ENCODE data around the gene USP25.

The USP25 gene

DNA sequence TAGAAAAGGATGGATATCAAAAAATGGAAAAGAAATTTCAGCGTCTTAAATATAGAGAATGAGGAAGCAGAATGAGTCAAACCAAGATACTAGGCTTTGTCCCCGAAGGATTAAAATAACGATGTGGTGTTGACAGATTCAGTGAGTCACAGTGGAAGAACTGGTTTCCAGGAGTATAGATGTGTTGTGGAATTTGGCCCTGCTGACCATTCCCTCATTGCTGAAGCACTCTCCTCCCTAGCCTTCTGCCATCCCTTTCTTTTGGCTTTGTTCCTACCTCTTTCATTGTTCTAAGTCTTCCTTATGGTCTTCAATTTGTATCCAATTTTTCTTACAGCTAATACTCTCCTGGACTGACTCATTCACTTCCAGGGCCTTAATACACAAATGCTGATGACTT lies 23.1 kb upstream of the USP25 start:
- H3K27me3 Mint-ChIP-seq (ENCODE audit: low read depth) = no peaks in the 10 kb centered on the region
- peaks cover 7% of the 10 kb centered on the region for H3K4me1 Mint-ChIP-seq
- no peak overlapping the region for H3K27ac Mint-ChIP-seq
- no peak overlapping the region for H3K4me3 Mint-ChIP-seq
- peaks cover 4% of the 10 kb centered on the region for H3K36me3 Mint-ChIP-seq (ENCODE audit: low read depth)
- peaks cover 19% of the 10 kb centered on the region for H3K9me3 Mint-ChIP-seq
- TF ChIP-seq, protein P1, sequence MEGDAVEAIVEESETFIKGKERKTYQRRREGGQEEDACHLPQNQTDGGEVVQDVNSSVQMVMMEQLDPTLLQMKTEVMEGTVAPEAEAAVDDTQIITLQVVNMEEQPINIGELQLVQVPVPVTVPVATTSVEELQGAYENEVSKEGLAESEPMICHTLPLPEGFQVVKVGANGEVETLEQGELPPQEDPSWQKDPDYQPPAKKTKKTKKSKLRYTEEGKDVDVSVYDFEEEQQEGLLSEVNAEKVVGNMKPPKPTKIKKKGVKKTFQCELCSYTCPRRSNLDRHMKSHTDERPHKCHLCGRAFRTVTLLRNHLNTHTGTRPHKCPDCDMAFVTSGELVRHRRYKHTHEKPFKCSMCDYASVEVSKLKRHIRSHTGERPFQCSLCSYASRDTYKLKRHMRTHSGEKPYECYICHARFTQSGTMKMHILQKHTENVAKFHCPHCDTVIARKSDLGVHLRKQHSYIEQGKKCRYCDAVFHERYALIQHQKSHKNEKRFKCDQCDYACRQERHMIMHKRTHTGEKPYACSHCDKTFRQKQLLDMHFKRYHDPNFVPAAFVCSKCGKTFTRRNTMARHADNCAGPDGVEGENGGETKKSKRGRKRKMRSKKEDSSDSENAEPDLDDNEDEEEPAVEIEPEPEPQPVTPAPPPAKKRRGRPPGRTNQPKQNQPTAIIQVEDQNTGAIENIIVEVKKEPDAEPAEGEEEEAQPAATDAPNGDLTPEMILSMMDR (IDR thresholded peaks at IDR 0.05; ENCODE audit: unreplicated experiment in 3 of 3) = no peak

- H3K4me1 Mint-ChIP-seq = no peaks in the 10 kb centered on the region
- no peaks in the 10 kb centered on the region for H3K36me3 Mint-ChIP-seq (ENCODE audit: low read depth)
- peak overlapping the region in 1 of 3 experiments; percentile 24 for H3K27ac Mint-ChIP-seq
- no peaks in the 10 kb centered on the region for H3K9me3 Mint-ChIP-seq
- TF ChIP-seq, protein P1 (IDR thresholded peaks at IDR 0.05; ENCODE audit: unreplicated experiment in 3 of 3) = no peak
- no peak overlapping the region for H3K4me3 Mint-ChIP-seq
- no peaks in the 10 kb centered on the region for H3K27me3 Mint-ChIP-seq (ENCODE audit: low read depth)
Observed at GRCh38 chr21:15713412-15713811, 16.4 kb upstream of the USP25 start.

DNA sequence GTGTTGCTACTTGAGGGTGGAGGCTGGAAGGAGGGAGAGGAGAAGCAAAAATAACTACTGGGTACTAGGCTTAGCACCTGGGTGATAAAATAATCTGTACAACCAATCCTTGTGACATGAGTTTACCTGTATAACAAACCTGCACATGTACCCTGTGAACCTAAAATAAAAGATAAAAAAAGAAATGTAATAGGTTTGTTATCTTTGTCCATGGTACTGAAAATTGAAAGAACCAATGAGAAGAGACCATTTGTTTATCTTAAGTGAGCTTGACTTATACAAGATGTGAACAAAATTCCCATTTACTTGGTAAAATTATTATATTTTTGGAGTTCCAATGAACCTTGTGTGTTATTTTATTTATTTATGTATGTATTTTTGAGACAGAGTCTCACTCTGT lies 11.1 kb upstream of the USP25 start:
- Mint-ChIP-seq H3K36me3 (ENCODE audit: low read depth) (no peaks in the 10 kb centered on the region), H3K9me3 (peaks cover 4% of the 10 kb centered on the region), H3K27ac (no peak overlapping the region), H3K4me1 (peaks cover 5% of the 10 kb centered on the region), H3K4me3 (no peak overlapping the region), H3K27me3 (ENCODE audit: low read depth) (no peaks in the 10 kb centered on the region)
- TF ChIP-seq, protein P1 (IDR thresholded peaks at IDR 0.05; ENCODE audit: unreplicated experiment in 3 of 3) = no peak

GRCh38 chr21:15719976-15720375 lies 9.8 kb upstream of the USP25 start:
- Mint-ChIP-seq H3K4me1 (peaks cover 5% of the 10 kb centered on the region), H3K36me3 (ENCODE audit: low read depth) (no peaks in the 10 kb centered on the region), H3K27me3 (ENCODE audit: low read depth) (no peaks in the 10 kb centered on the region), H3K4me3 (no peak overlapping the region), H3K27ac (peak overlapping the region in 1 of 3 experiments; percentile 63), H3K9me3 (peaks cover 4% of the 10 kb centered on the region)
- TF ChIP-seq, protein P1 (IDR thresholded peaks at IDR 0.05; ENCODE audit: unreplicated experiment in 3 of 3) = no peak

DNA sequence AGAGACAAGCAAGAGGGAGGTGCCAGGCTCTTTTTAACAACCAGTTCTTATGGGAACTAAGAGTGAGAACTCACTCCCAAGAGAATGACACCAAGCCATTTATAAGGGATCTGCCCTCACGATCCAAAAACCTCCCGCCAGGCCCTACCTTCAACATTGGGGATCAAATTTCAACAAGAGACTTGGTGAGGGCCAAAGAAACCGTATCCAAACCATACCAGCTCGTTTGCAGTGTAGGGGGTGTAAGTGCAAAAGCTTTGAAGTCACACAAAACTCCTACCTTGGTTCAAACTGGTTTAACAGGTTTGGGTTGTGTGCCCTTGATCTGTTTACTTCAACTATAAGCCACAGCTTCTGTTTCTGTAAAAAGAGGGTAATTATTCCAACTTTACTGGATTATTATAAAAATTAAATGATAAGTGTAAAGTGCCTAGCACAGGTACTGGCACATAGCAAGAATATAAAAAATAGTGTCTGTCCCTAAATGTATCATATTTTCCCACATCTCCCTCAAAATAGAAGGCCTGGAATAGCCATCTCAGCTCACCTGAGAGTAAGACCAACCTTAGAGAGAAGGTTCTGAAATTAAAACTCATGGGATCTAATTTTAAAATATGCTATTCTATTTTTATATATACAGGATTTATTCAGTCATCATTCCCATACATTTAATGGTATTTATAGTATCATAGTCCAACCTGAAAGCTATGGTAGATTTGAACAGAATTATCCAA lies 7.0 kb upstream of the USP25 start:
- no peaks in the 10 kb centered on the region for H3K36me3 Mint-ChIP-seq (ENCODE audit: low read depth)
- H3K4me1 Mint-ChIP-seq = peaks cover 5% of the 10 kb centered on the region
- no peaks in the 10 kb centered on the region for H3K27me3 Mint-ChIP-seq (ENCODE audit: low read depth)
- H3K9me3 Mint-ChIP-seq = peaks cover 4% of the 10 kb centered on the region
- TF ChIP-seq, protein P1 (IDR thresholded peaks at IDR 0.05; ENCODE audit: unreplicated experiment in 3 of 3) = no peak
- no peak overlapping the region for H3K4me3 Mint-ChIP-seq
- peak overlapping the region in 1 of 3 experiments; percentile 28 for H3K27ac Mint-ChIP-seq

- H3K27ac Mint-ChIP-seq = no peak overlapping the region
- H3K9me3 Mint-ChIP-seq = peaks cover 4% of the 10 kb centered on the region
- no peaks in the 10 kb centered on the region for H3K27me3 Mint-ChIP-seq (ENCODE audit: low read depth)
- H3K4me3 Mint-ChIP-seq = no peak overlapping the region
- TF ChIP-seq, protein P1 (IDR thresholded peaks at IDR 0.05; ENCODE audit: unreplicated experiment in 3 of 3) = no peak
- peaks cover 6% of the 10 kb centered on the region for H3K4me1 Mint-ChIP-seq
- H3K36me3 Mint-ChIP-seq (ENCODE audit: low read depth) = no peaks in the 10 kb centered on the region
Observed at GRCh38 chr21:15725949-15726348, 3.8 kb upstream of the USP25 start.

Measured in nephron (organoid).